Spinal cord (tissue), 10 donors: ENCODE measurements around the gene SNX19. TPM values are rescaled to one million over a fixed set of nuclear protein-coding genes. Genes with fewer than 3 reads are reported as not detected.

Experiments
- DNase-seq, 6 donors: peaks; one replicate each; pipeline versions ENCODE4 v3.0.0 to v3.0.0-alpha.2; 2013 to 2015; ENCODE audit warnings: low spot score in 6 of 6, low read depth in 4 of 6
- H3K27ac ChIP-seq: one replicate; pipeline ENCODE4 v1.5.1; 2013; ENCODE audit warnings: low read depth, low read length, control low read depth
- H3K27me3 ChIP-seq: one replicate; pipeline ENCODE4 v1.6.1; 2013; ENCODE audit warnings: low read length; ENCODE audit not compliant: control insufficient read depth, insufficient read depth
- H3K36me3 ChIP-seq: one replicate; pipeline ENCODE4 v1.6.1; 2013; ENCODE audit warnings: low read length; ENCODE audit not compliant: control insufficient read depth, insufficient read depth
- H3K4me1 ChIP-seq: one replicate; pipeline ENCODE4 v1.6.1; 2013; ENCODE audit warnings: low read length; ENCODE audit not compliant: control insufficient read depth, insufficient read depth
- H3K4me3 ChIP-seq: one replicate; pipeline ENCODE4 v1.5.1; 2013; ENCODE audit warnings: low read depth, low read length, control low read depth
- H3K9me3 ChIP-seq: one replicate; pipeline ENCODE4 v1.6.1; 2013; ENCODE audit warnings: low read length; ENCODE audit not compliant: control insufficient read depth, insufficient read depth
- WGBS: methylation state at CpG from one replicate; pipeline ENCODE4 v1.1.5; 2013; ENCODE audit warnings: missing lambda C conversion rate; ENCODE audit not compliant: insufficient coverage; 5-methylcytosine and 5-hydroxymethylcytosine counted together
- polyA plus RNA-seq, 2 donors: library from polyadenylated mRNA; unstranded; fragments of 120-200 nt; gene quantifications; one replicate each; pipeline ENCODE4 v1.2.1, GENCODE V29; 2013; ENCODE audit not compliant: insufficient read length in 2 of 2
- total RNA-seq, 2 donors: library from RNA; depleted of rRNA in 1 of 2; stranded (reverse); fragments of 120-200 nt in 1 of 2; fragments of >200 nt in 1 of 2; gene quantifications; one replicate each; pipeline versions ENCODE4 v1.2.3 to v1.2.4, GENCODE V29; 2013 to 2014
- donor health status: healthy.

The SNX19 gene
- total and polyA plus RNA-seq, 4 donors, result 47.1 to 64.4 (median 53.3) TPM

- Histone ChIP-seq H3K36me3 (peaks cover 34% of the 10 kb centered on the region), H3K9me3 (no peaks in the 10 kb centered on the region), H3K27ac (no peak overlapping the region), H3K4me3 (no peak overlapping the region), H3K4me1 (no peaks in the 10 kb centered on the region), H3K27me3 (no peaks in the 10 kb centered on the region)
- DNase-seq, result no peak
- 82% methylated on average over 5 of the region's 6 CpGs for WGBS
These were observed 39.1 kb downstream of the SNX19 start for GRCh38 chr11:130876931-130877915.

GRCh38 chr11:130876100-130876499 lies 40.2 kb downstream of the SNX19 start:
- no peak overlapping the region for H3K4me3 ChIP-seq
- no peaks in the 10 kb centered on the region for H3K4me1 ChIP-seq
- H3K27me3 ChIP-seq, result no peaks in the 10 kb centered on the region
- H3K27ac ChIP-seq, result no peak overlapping the region
- DNase-seq, result no peak
- H3K36me3 ChIP-seq, result peaks cover 31% of the 10 kb centered on the region
- 100% methylated on average over 1 of the region's 4 CpGs for WGBS
- no peaks in the 10 kb centered on the region for H3K9me3 ChIP-seq

- 74% methylated on average over 6 of the region's 7 CpGs for WGBS
- H3K36me3 ChIP-seq, result peaks cover 25% of the 10 kb centered on the region
- no peaks in the 10 kb centered on the region for H3K9me3 ChIP-seq
- H3K27ac ChIP-seq, result no peak overlapping the region
- no peaks in the 10 kb centered on the region for H3K4me1 ChIP-seq
- H3K27me3 ChIP-seq, result no peaks in the 10 kb centered on the region
- H3K4me3 ChIP-seq, result no peak overlapping the region
- peak in 1 of 6 donors; percentile 16 for DNase-seq
These were observed 41.2 kb downstream of the SNX19 start for GRCh38 chr11:130874955-130875531.

DNA sequence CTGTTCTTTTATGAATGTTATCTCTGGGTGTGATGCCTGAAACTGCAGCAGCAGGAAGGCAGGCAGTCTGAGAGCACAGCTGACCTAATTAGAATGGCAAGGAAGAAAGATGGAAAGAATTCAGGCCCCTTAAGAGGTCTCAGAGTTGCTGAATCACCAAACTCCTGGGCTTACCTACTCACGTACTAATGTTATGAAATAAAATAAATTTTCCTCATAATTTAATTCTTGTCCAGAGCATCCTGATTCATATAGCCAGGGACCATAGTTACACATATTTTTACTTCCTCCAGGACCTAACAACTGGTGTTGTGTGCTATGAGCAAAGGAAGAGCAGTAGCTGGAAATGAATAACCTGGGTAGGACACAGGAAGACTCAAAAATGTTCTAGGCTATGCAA lies 41.9 kb downstream of the SNX19 start:
- Histone ChIP-seq H3K4me3 (no peak overlapping the region), H3K4me1 (no peaks in the 10 kb centered on the region), H3K9me3 (no peaks in the 10 kb centered on the region), H3K36me3 (peaks cover 21% of the 10 kb centered on the region), H3K27me3 (no peaks in the 10 kb centered on the region), H3K27ac (no peak overlapping the region)
- no CpG with 5 or more reads among the region's 1 CpG for WGBS
- peak in 1 of 6 donors; percentile 44 for DNase-seq

GRCh38 chr11:130873761-130874160 lies 42.5 kb downstream of the SNX19 start:
- H3K9me3 ChIP-seq, result no peaks in the 10 kb centered on the region
- 100% methylated on average over 1 of the region's 1 CpG for WGBS
- H3K4me3 ChIP-seq, result no peak overlapping the region
- H3K4me1 ChIP-seq, result no peaks in the 10 kb centered on the region
- H3K27me3 ChIP-seq, result no peaks in the 10 kb centered on the region
- no peak overlapping the region for H3K27ac ChIP-seq
- H3K36me3 ChIP-seq, result peaks cover 16% of the 10 kb centered on the region
- no peak for DNase-seq

GRCh38 chr11:130872981-130873380 lies 43.3 kb downstream of the SNX19 start:
- peaks cover 13% of the 10 kb centered on the region for H3K36me3 ChIP-seq

DNA sequence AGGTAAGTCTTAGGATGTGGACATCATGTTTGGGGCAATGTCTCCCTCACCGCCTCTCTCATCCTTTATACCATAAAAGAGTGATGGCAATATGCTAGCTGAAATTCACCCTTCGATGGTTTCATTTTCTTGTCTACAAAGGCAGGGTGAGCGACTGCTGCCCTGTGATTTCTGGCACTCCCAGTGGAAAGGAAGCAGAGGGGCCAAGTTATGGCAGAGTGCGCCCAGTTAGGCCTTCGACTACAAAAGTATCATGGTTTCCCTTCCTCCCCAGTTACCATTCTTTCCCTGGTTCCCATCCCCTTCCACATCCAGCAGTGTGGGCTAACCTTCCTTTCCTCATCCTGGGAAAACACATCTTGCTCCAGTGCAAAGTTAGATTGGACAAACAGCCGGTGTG lies 43.8 kb downstream of the SNX19 start:
- Histone ChIP-seq H3K4me1 (no peaks in the 10 kb centered on the region), H3K4me3 (no peak overlapping the region), H3K9me3 (no peaks in the 10 kb centered on the region), H3K27me3 (no peaks in the 10 kb centered on the region), H3K27ac (no peak overlapping the region), H3K36me3 (peaks cover 8% of the 10 kb centered on the region)
- WGBS, result 70% methylated on average over 3 of the region's 6 CpGs
- DNase-seq, result no peak

More at GRCh38 chr11:130872981-130873380, 43.3 kb downstream of the SNX19 start:
- WGBS, result 69% methylated on average over 4 of the region's 6 CpGs
- no peaks in the 10 kb centered on the region for H3K4me1 ChIP-seq
- no peaks in the 10 kb centered on the region for H3K9me3 ChIP-seq
- no peak overlapping the region for H3K27ac ChIP-seq
- H3K27me3 ChIP-seq, result no peaks in the 10 kb centered on the region
- no peak overlapping the region for H3K4me3 ChIP-seq
- DNase-seq, result peak in 1 of 6 donors; percentile 78

- Histone ChIP-seq H3K27ac (no peak overlapping the region), H3K36me3 (peaks cover 6% of the 10 kb centered on the region), H3K4me1 (no peaks in the 10 kb centered on the region), H3K9me3 (no peaks in the 10 kb centered on the region), H3K27me3 (no peaks in the 10 kb centered on the region), H3K4me3 (no peak overlapping the region)
- no peak for DNase-seq
- 85% methylated on average over 4 of the region's 5 CpGs for WGBS
These were observed 44.2 kb downstream of the SNX19 start for GRCh38 chr11:130872102-130872501.

GRCh38 chr11:130871616-130872015 lies 44.7 kb downstream of the SNX19 start:
- no peak for DNase-seq
- Histone ChIP-seq H3K27ac (no peak overlapping the region), H3K9me3 (no peaks in the 10 kb centered on the region), H3K4me3 (no peak overlapping the region), H3K4me1 (no peaks in the 10 kb centered on the region), H3K27me3 (no peaks in the 10 kb centered on the region), H3K36me3 (peaks cover 3% of the 10 kb centered on the region)
- WGBS, result no CpG with 5 or more reads among the region's 2 CpGs
